Measurements from ENCODE around the gene PCCA.

PCCA gene

GRCh38 chr13:100438059-100438788 lies 349.3 kb downstream of the PCCA start:
- DNase-seq: no peak

DNA sequence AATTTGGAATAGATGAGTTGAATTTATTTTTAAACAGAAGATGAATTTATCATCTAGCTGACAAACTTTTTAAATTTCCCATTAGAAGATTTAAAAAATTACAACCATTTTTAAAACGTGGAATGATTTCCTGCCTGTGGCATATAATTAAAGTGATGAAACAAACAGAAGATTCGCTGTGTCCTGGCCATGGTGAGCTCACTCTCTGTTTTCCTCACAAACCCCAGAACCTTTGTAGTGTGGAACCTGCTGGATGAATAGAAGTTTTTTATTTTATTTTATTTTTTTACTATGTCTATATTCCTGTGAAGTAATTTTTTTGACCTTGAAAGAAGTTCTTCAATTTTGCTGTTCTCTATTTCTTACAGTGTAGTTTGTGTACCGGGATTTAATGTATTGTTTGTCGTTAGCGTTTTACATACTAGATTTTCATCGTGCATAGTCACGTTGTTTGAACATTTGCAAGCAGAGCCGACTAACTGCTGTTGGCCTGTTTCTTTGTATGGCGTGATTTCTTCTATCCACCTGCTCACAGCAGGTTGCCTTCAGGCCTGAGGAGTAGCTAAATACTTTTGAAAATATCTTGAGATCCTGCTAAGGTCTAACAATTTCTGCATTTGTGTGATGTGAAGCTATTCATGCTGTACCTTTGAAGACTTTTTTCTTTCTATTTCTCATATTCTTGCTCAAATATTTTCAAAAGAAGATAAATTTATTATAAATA lies 350.5 kb downstream of the PCCA start:
- DNase-seq: no peak

DNA sequence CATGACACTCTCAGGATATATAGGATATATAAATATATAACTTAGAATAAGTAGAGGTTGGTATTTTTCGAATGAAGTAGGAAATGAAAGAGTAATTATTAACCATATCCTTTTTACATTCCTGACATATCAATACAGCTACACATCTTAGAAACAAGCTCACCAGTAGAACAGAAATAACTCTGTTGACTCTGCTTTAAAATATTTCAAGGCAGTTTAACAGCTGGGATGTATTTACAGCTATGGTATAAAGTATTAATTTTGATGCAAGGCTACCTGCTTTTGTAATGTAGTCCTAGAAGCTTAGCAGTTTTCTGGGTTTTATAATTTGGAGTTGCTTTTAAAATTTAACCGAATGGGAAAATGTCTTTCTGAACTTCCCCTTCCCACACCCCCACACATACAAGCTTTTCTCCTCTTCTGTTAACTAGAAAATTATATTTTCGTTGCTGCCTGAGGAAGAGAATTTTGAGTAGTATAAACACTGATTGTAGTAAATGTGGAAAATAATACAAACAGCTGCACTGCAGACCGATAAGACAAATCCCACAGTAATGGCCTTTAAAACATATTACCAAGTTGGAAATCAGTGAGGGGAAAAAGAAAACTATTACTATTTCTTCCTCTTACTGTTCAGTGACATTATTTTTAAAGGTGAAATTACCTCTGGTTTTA lies 352.0 kb downstream of the PCCA start:
- DNase-seq: no peak

DNA sequence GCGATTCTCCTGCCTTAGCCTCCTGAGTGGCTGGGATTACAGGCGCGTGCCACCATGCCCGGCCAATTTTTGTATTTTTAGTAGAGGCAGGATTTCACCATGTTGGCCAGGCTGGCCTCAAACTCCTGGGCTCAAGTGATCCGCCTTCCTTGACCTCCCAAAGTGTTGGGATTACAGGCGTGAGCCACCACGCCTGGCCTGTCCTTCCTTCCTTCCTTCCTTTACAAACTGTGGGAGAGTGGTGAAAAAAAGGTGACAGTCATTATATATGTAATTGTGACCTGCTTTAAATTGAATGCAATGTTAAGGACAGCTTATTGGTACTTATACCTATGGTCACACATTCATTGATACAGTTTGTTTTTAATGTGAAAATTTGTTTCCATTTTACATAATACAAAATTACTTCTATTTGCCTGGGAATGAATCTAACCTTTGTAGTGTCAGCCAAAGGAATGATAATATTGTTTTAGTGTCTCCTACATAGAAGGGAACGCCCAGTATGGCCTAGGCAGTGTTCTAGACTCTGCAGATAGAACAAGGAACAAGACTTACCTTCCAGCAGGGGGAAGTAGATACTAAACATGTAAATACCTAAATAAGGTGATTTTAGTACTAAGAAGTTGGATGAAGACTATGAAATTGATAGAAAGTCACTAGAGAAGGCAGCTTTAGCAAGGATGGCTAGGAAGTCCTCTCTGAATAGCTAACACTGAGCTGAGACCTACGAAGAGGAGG lies 353.4 kb downstream of the PCCA start:
- no peak for DNase-seq

DNA sequence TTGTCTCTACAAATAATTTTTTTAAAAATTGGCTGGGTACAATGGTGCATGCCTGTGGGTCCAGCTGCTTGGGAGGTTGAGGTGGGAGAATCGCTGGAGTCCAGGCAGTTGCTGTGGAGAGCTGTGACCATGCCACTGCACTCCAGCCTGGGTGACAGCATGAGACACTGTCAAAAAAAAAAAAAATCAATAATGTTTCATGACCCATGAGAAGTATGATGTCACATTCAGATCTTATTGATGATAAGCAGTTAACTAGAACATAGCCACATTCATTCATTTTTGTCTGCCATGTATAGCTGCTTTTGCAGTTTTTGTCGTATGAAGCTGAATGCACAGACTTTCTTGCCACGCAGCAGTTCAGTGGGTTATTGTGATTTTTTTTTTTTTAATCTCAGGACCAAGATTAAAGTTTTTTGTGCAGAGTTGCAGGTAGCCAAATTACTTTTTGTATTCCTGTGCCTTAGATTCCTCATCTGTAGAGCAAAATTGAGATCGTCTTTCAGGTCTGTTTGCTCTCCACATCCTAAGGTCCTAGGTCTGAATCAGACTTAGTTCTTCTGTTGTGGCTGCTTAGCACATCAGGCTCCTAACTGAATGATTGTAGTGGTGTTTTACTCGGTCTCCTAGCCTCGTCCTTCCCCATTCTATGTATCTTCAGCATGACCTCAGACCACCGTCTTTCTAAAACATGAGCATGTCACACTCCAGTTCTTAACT lies 354.5 kb downstream of the PCCA start:
- no peak for DNase-seq

DNA sequence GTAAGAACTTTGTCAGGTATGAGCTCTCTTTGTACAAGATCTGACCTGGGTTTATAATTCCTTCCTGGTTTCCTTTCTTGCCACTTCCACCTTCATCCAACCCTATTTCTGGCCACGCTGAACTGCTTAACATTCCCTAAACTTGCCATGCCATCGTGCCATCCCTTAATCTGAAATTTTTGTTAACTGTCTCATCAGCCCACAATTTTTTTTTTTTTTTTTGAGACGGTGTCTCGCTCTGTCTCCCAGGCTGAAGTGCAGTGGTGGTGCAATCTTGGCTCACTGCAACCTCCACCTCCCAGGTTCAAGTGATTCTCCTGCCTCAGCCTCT lies 355.1 kb downstream of the PCCA start:
- no peak for DNase-seq

GRCh38 chr13:100447831-100448230 lies 358.9 kb downstream of the PCCA start:
- no peak for DNase-seq

GRCh38 chr13:100451923-100452322 lies 363.0 kb downstream of the PCCA start:
- DNase-seq: no peak

DNA sequence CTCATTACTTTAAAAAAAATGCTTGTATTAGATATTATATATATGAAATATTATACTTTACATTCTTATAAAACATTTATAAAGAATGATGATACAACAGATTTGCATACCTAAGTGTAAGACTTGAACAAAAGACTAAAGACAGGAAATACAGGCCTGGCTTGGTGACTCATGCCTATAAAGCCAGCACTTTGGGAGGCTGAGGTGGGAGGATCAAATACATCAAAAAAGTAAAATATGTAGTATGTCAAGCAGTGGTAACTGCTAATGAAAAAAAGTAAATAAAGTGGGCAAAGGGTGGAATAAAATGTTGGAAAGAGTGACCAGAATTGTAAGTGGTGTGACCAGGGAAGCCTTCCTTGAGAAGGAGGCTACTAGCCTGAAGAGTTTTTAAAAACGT lies 366.0 kb downstream of the PCCA start:
- no peak for DNase-seq

- DNase-seq: no peak
These were observed 369.8 kb downstream of the PCCA start for GRCh38 chr13:100458673-100459072.

- DNase-seq: no peak
These were observed 370.9 kb downstream of the PCCA start for GRCh38 chr13:100459747-100460146.

DNA sequence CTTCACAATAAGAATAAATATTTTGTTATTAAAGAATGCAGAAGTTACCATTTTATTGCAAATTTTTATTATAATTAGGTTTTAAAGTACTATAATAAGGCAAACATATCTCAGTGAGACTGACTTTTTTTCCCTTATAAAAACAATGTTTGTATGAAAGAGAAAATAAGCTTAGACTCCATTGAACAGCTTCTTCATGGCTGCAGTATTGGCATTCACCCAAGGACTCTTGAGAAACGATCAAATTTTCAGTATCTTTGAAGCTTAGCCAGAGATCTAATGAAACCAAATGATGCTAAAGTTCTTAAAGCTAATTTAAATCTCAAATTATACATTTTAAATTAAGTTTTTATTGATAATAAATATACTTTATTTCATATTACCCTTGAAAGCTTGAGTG lies 371.4 kb downstream of the PCCA start:
- no peak for DNase-seq

- DNase-seq: no peak
These were observed 371.9 kb downstream of the PCCA start for GRCh38 chr13:100460791-100461190.

DNA sequence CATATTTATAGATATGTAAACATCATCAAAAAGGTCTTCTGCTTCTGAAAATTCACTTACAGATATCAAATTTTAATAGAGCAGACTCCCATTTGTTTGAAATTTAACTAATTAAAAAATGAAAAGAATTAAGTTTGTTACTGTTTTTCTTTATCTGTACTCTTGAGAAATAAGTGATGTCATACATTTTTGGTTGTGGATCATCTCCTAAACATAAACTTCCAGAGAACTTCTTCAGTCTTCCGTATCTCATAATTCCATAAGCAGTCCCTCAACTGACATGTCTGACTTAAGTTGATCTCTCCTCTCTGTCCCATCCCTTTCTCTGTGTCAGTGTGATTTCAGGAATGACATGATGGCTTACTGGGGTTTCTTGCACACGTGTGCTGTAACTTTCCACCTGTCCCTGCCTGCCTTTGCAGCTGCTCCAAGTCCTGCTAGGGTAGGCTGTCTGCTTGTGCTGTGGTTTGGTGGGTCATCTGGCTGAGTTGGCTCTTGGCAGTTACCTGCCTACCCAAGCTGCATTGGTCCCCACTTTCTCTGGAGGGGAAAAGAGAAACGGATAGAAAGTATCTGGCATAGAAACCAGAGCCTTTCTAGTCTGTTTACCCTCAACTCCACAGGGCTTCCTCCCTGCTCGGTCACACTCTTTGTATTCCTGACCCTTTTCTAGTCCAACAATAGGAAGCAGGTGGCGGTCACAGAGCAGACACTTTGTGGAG lies 372.6 kb downstream of the PCCA start:
- DNase-seq: no peak

GRCh38 chr13:100464006-100464405 lies 375.1 kb downstream of the PCCA start:
- no peak for DNase-seq

DNA sequence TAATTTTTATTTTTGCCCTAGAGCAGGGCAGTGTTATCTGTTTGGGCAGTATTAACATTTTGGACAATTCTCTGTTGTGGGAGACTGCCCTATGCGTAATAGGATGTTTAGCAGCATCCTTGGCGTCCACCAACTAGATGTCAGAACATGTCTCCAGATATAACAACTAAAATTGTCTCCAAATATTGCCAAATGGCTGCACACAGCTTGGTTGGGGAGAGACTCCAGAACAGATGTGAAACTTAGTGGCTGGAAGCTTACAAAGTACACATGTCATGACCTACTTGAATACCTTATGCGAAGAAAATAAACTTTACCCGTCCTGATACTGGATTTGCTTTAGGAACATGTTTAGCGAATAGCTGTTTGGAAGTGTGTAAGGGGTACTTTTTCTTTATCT lies 376.7 kb downstream of the PCCA start:
- no peak for DNase-seq

GRCh38 chr13:100470866-100471505 lies 382.1 kb downstream of the PCCA start:
- DNase-seq: no peak

- no peak for DNase-seq
These were observed 384.2 kb downstream of the PCCA start for GRCh38 chr13:100473087-100473486.

DNA sequence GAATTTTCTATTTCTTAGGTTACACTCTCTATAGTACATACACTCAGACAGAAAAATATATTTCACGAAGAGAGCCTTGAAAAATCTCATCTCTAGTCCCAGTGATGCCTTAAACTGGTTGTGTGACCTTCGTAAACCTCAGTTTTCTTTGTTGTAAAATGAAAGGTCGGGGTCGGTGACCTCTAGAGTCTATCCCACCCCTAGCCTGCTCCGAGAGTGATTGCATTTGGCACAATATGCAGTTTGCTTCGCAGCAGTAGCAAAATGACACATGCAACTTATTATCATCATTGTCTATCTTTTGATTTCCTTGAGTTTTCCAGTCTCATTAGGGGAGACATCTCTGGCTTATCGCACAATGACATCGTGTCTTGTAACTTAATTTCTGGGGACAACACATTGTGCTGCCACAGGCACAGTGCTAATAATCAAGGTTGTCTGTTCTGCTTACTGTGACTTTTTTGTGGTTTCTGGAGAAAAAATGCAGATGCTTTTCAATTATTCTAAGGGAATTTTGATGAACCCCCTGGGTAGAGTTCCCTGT lies 384.7 kb downstream of the PCCA start:
- DNase-seq: no peak

- DNase-seq: no peak
These were observed 388.1 kb downstream of the PCCA start for GRCh38 chr13:100476963-100477362.

- DNase-seq: no peak
These were observed 389.4 kb downstream of the PCCA start for GRCh38 chr13:100478107-100478809.
